HEK293T (cell line): ENCODE measurements around the gene PAF1.

Experiments used
- BHLHE40 ChIP-seq: fragments of 450-650 bp; IDR thresholded peaks from 2 replicates; pipeline ENCODE4 v1.6.1; 2016; ENCODE audit warnings: mild to moderate bottlenecking, moderate library complexity, borderline replicate concordance
- FOXM1 ChIP-seq: fragments of 450-650 bp; IDR thresholded peaks from 2 replicates; pipeline ENCODE4 v1.6.1; 2017; ENCODE audit warnings: mild to moderate bottlenecking, borderline replicate concordance

DNA sequence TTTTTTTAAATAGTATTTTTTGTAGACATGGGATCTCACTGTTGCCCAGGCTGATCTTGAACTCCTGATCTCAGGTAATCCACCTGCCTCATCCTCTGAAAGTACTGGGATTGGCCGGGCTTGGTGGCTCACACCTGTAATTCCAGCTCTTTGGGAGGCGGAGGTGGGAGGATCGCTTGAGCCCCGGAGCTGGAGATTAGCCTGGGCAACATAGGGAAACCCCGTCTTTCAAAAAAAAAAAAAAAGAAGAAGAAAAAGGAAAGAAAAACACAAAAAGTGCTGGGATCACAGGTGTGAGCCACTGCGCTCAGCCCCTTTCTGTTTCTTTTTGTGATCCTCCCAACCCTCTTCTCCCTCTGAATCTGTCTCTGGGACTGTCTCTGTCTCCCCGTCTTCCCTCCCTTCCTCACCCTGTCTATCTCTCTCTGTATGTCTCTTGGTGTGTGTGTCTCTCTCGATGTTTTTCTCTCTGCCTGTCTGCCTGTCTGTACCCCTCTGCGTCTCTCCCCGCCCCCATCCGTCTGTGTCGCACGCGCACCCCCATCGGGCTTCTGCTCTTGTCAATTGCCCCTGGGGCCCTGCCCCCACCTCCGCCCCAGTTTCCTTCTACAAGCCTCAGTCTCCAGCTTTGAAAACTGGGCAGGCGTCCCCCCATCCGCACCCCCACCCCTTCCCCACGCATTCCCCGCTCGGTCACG lies 15.2 kb upstream of the PAF1 start:
- no peak for TF ChIP-seq FOXM1
- no peak for TF ChIP-seq BHLHE40
